Erythroblast (primary cell): ENCODE data around the gene IL1RL1.

Experiments
- GATA1 ChIP-seq: IDR thresholded peaks from 2 replicates; pipeline ENCODE4 v1.6.1; 2011; ENCODE audit warnings: low read depth, mild to moderate bottlenecking, control low read depth, low read length, moderate library complexity
- POLR2A ChIP-seq: IDR thresholded peaks from 2 replicates; pipeline ENCODE4 v1.6.1; 2011; ENCODE audit warnings: mild to moderate bottlenecking, low read length

- TF ChIP-seq POLR2A (no peak), GATA1 (no peak)
Measured at GRCh38 chr2:102361632-102362241, 50.4 kb downstream of the IL1RL1 start.
